Kidney (tissue), 14 donors: ENCODE data around the gene FMNL2. TPM values are rescaled to one million over a fixed set of nuclear protein-coding genes. Genes with fewer than 3 reads are reported as not detected.
A peak's percentile ranks its signal among the peaks of the same experiment; 100 is the strongest.

ENCODE experiments used
- DNase-seq, 5 donors: peaks; one replicate each; pipeline ENCODE4 v3.0.0-alpha.2; 2013 to 2020
- FAIRE-seq: peaks from 2 replicates; lab custom pipeline; 2012; peaks lifted over from hg19 to GRCh38; lab: Jason Lieb, UNC
- H3K27ac ChIP-seq, 2 donors: one replicate each; pipeline ENCODE4 v1.7.0; 2013; ENCODE audit warnings: low read depth in 2 of 2, low read length in 2 of 2, inconsistent platforms in 1 of 2
- H3K27me3 ChIP-seq: one replicate; pipeline ENCODE4 v1.7.1; 2013; ENCODE audit warnings: low read length, inconsistent platforms; ENCODE audit not compliant: control insufficient read depth, insufficient read depth
- H3K36me3 ChIP-seq, 3 donors: one replicate each; pipeline versions ENCODE4 v1.7.0 to v1.7.1; 2013; ENCODE audit warnings: low read length in 3 of 3, control low read depth in 1 of 3, inconsistent platforms in 1 of 3; ENCODE audit not compliant: insufficient read depth in 3 of 3, control insufficient read depth in 2 of 3
- H3K4me1 ChIP-seq, 3 donors: one replicate each; pipeline versions ENCODE4 v1.7.0 to v1.7.1; 2013; ENCODE audit warnings: low read length in 3 of 3, inconsistent platforms in 1 of 3, low read depth in 1 of 3; ENCODE audit not compliant: control insufficient read depth in 2 of 3, insufficient read depth in 2 of 3
- H3K4me3 ChIP-seq, 3 donors: one replicate each; pipeline versions ENCODE4 v1.7.0 to v1.8.1; 2013; ENCODE audit warnings: low read length in 3 of 3, control low read depth in 1 of 3, inconsistent platforms in 1 of 3
- H3K9ac ChIP-seq, 3 donors: one replicate each; pipeline versions ENCODE4 v1.7.0 to v1.7.1; 2013; ENCODE audit warnings: low read length in 3 of 3, control low read depth in 1 of 3, inconsistent platforms in 1 of 3
- H3K9me3 ChIP-seq, 3 donors: one replicate each; pipeline versions ENCODE4 v1.7.0 to v1.7.1; 2013; ENCODE audit warnings: low read length in 3 of 3, control low read depth in 1 of 3, inconsistent platforms in 1 of 3; ENCODE audit not compliant: control insufficient read depth in 2 of 3, insufficient read depth in 1 of 3
- intact Hi-C: fragments of 100-400 bp; cut with DNase I; formaldehyde crosslinking; loops from one replicate; pipeline ENCODE4 v1.11.1; 2022
- polyA plus RNA-seq: library from polyadenylated mRNA; stranded (reverse); fragments of 350-450 nt; fragmentation: Illumina TruSeq; extraction: RNeasy Lipid Tissue Mini Kit (QIAGEN cat#74804); gene quantifications from one replicate; pipeline ENCODE4 v1.2.3, GENCODE V29; 2014; ENCODE audit warnings: low read depth, low replicate concordance; ENCODE audit not compliant: insufficient read depth
- total RNA-seq: library from RNA; stranded (reverse); fragmentation: NEBNext Ultra II Directional; extraction: Animal tissue kit (Norgen Biotek cat#: 25700); gene quantifications from one replicate; pipeline ENCODE4 v1.2.1, GENCODE V29; 2021
- TF ChIP-seq, protein P1 (sequence below): IDR thresholded peaks from 3 replicates; pipeline ENCODE4 v1.5.1; 2012; ENCODE audit warnings: mild to moderate bottlenecking, moderate library complexity, borderline replicate concordance; ENCODE audit not compliant: insufficient read depth; ENCODE audit errors: extremely low read depth
- donor health status: control.
- donor health status: control.
- donor health status: control.
- donor health status: control.
- donor health status: control.
- donor health status: DM: yes; HTN: yes; CAD: no.
- donor health status: Normal renal cell carcinoma (clear cell type).

Gene FMNL2
- total and polyA plus RNA-seq, 2 donors from 2014 or later, result 10.7 to 39.1 TPM

DNA sequence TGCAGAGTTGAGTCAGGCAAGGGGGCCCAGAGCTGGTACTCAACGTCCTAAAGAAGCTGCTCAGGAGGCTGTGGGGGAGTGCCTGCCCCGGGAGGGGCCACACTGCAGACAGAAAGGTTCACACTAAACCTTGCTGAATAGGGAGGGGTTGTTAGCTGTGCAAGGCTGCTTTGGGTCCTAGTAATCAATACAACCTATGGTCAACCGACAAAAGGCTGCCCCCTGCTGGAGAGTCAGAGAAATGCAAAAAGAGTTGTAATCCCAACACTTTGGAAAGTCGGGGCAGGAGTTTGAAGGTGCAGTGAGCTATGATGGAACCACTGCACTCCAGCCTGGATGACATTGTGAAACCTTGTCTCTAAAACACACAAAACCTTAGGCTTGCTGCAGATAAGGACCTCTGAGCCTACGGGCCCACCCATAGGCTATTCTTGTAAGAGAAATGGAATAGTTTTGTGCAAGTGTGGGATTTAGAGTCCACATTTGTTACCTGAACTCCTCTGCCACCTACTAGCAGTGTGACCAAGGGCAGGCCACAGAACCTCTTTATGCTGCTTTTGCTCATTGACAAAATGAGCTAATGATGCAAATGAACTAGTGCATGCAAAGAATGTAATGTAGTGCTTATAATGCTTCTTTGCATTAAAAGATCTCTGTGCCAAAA, 300.8 kb downstream of the FMNL2 start:
- intact Hi-C loops, result loop anchor here (5.0 to 10.0 kb wide), 2 partner anchors 443 to 601 kb away; no protein-coding TSS in a partner anchor
- no peak for FAIRE-seq

GRCh38 chr2:152637251-152637650, 302.3 kb downstream of the FMNL2 start:
- Histone ChIP-seq H3K9ac (no peak overlapping the region), H3K9me3 (no peaks in the 10 kb centered on the region), H3K27ac (no peak overlapping the region), H3K4me1 (peaks cover 0 to 3% (median 0%) of the 10 kb centered on the region in 3 donors), H3K36me3 (peaks cover 7 to 34% (median 16%) of the 10 kb centered on the region in 3 donors), H3K27me3 (no peaks in the 10 kb centered on the region), H3K4me3 (no peak overlapping the region)
- FAIRE-seq (no peak), DNase-seq (no peak)
- TF ChIP-seq, protein P1, sequence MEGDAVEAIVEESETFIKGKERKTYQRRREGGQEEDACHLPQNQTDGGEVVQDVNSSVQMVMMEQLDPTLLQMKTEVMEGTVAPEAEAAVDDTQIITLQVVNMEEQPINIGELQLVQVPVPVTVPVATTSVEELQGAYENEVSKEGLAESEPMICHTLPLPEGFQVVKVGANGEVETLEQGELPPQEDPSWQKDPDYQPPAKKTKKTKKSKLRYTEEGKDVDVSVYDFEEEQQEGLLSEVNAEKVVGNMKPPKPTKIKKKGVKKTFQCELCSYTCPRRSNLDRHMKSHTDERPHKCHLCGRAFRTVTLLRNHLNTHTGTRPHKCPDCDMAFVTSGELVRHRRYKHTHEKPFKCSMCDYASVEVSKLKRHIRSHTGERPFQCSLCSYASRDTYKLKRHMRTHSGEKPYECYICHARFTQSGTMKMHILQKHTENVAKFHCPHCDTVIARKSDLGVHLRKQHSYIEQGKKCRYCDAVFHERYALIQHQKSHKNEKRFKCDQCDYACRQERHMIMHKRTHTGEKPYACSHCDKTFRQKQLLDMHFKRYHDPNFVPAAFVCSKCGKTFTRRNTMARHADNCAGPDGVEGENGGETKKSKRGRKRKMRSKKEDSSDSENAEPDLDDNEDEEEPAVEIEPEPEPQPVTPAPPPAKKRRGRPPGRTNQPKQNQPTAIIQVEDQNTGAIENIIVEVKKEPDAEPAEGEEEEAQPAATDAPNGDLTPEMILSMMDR, result no peak
- intact Hi-C loops, result loop anchor here (5.0 to 10.0 kb wide), 2 partner anchors 445 to 602 kb away; no protein-coding TSS in a partner anchor

More for the DNA sequence above, 300.8 kb downstream of the FMNL2 start:
- H3K4me1 ChIP-seq, result peaks cover 0 to 3% (median 0%) of the 10 kb centered on the region in 3 donors
- H3K27ac ChIP-seq, result no peak overlapping the region
- no peak overlapping the region for H3K4me3 ChIP-seq
- no peak overlapping the region for H3K9ac ChIP-seq
- peak; percentile 50 to 73 (median 68) for DNase-seq
- no peaks in the 10 kb centered on the region for H3K27me3 ChIP-seq
- TF ChIP-seq, protein P1, result peak; percentile 67
- peaks cover 2 to 31% (median 12%) of the 10 kb centered on the region in 3 donors for H3K36me3 ChIP-seq
- H3K9me3 ChIP-seq, result no peaks in the 10 kb centered on the region

DNA sequence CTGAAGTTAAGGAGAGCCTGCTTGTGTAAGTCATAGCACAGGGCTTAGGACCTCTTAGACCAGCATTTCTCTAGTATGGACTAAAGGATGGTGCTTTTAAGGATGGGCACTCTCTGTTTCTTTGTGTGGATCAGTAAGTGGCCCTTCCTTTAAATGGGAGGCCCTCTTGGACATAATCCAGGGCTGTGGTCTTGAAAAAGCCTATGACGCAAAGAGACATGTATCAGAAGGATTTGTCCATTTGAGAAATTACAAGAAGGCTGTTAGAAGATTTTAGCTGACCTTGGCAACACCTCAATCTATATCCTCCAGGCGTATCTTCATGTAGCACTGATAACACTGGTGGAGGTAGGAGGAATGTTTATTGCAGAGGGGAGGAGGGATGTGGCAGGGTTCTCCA, 303.1 kb downstream of the FMNL2 start:
- no peak overlapping the region for H3K4me3 ChIP-seq
- no peak for FAIRE-seq
- DNase-seq, result no peak
- TF ChIP-seq, protein P1, result no peak
- no peaks in the 10 kb centered on the region for H3K27me3 ChIP-seq
- no peaks in the 10 kb centered on the region for H3K9me3 ChIP-seq
- H3K27ac ChIP-seq, result no peak overlapping the region
- peaks cover 0 to 3% (median 0%) of the 10 kb centered on the region in 3 donors for H3K4me1 ChIP-seq
- H3K36me3 ChIP-seq, result peaks cover 7 to 32% (median 16%) of the 10 kb centered on the region in 3 donors
- intact Hi-C loops, result loop anchor here (5.0 to 10.0 kb wide), 2 partner anchors 446 to 603 kb away; no protein-coding TSS in a partner anchor
- no peak overlapping the region for H3K9ac ChIP-seq
